HG02588 (cell line): ENCODE results near the gene PNMT.
"Not testable (repeated sequence)": the region's sequence is repeated elsewhere in the genome, so short reads cannot be mapped to it uniquely, and the experiment has no call there.

Source experiments
- ATAC-seq: cut with Tn5 transposase; IDR thresholded peaks from one replicate; pipeline ENCODE4 v1.9.1; 2021; ENCODE audit warnings: mild to moderate bottlenecking, moderate library complexity; ENCODE audit not compliant: unreplicated experiment

PNMT gene

DNA sequence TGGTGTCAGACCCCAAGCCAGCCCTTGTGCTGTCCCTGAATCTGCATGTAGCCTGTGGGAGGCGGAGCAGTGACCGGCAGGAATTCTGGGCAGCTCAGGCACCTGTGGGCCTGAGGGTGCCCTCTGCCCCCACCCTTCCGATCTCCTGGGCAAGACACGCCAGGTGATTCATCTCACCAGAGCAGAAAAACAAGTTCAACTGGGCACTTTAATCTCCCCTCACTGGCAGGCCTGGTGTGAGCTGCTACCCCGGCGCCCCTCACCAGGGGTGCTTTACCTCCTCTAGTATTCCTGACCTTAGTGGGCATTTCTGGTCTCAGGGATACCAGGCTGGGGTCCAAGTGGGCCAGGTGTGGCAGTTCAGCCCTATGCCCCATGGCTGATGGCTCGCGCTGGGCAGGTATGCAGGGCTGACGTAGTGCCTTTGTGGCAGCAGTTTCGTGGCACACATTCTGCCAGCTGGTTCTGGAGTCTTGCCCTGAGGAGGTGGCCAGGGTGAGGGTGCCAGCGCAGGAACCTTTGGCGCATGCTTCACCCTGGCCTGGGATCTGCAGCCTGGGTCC is 37.6 kb downstream of the PNMT start:
- no peak for ATAC-seq

DNA sequence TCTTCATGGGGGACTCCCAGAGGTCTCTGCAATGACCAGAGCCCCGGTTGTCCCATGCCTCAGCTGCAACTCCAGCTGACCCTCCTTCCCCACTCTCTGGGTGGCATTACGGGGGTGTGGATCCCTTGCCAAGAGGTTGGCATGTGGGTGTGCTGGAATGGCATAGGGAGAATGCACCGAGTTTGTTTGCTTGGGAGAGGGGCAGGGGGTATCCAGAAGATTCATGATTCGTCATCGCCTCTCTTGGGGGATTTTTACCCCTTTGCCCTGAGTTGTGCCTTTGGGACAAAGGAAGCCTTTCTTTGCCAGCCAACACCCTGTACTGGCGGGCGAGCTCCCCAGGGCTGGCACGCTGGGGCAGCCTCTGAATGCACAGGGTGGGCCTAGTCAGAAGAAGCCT is 38.1 kb downstream of the PNMT start:
- ATAC-seq = no peak

DNA sequence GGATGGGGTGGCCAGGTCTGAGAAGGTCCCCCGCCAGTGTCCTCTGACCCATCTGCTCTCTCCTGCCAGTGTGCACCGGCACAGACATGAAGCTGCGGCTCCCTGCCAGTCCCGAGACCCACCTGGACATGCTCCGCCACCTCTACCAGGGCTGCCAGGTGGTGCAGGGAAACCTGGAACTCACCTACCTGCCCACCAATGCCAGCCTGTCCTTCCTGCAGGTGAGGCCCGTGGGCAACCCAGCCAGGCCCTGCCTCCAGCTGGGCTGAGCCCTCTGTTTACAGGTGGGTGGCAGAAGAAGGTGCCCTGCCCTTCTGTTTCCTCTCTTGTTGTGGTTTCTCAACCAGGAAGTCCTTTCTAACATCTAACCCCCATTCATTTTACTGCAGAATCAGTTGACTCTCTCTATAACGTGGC is 38.7 kb downstream of the PNMT start:
- ATAC-seq = no peak

DNA sequence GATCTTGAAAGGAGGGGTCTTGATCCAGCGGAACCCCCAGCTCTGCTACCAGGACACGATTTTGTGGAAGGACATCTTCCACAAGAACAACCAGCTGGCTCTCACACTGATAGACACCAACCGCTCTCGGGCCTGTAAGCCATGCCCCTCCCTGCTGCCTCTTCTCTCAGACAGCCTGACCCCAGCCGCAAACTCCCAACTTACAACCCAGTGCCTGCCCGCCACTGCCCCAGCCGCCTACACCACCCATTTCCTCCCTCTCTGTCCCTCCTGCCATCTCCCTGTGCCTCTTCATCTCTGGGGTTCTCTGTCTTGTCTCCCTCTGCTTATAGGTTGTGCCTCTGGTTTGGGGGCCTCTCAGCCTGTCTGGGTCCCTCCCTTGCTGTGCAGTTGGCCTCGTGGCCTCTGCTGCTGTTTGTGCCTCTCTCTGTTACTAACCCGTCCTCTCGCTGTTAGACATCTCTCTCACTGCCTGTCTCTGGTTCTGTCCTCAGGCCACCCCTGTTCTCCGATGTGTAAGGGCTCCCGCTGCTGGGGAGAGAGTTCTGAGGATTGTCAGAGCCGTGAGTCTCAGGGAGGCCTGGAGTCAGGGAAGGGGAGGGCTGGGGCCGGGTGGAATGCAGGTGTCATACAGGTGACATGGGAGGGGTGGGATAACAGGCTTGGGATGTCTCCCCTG is 41.2 kb downstream of the PNMT start:
- ATAC-seq = no peak

DNA sequence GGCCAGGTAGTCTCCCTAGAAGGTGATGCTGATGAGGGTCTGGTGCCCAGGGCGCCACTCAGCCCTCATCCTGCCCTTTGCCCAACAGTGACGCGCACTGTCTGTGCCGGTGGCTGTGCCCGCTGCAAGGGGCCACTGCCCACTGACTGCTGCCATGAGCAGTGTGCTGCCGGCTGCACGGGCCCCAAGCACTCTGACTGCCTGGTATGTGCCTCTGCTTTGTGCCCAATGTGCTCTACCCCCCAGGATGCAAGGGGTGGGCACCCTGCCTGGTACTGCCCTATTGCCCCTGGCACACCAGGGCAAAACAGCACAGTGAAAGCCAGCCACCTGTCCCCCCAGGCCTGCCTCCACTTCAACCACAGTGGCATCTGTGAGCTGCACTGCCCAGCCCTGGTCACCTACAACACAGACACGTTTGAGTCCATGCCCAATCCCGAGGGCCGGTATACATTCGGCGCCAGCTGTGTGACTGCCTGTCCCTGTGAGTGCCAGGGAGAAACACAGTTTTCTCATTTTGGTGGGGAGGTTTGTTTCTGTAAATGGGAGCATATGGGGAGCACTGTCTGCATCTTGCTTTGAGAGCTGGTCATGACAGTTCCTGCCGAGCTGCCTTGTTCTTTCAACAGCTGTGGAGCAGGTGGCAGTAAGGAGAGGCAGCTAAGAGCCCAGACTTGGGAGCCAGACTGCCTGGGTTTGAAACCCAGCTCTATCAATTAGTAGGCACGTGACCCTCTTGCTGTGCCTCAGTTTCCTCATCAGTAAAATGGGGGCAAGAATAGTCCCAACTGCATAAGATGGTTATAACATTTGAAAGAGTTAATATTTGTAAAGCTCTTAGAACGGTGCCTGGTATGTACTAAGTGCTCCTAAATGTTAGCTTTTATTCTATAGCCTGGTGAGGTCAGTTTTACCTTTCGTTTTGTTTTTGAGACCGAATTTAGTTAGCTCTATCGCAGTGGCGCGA is 42.0 kb downstream of the PNMT start:
- ATAC-seq = no peak

DNA sequence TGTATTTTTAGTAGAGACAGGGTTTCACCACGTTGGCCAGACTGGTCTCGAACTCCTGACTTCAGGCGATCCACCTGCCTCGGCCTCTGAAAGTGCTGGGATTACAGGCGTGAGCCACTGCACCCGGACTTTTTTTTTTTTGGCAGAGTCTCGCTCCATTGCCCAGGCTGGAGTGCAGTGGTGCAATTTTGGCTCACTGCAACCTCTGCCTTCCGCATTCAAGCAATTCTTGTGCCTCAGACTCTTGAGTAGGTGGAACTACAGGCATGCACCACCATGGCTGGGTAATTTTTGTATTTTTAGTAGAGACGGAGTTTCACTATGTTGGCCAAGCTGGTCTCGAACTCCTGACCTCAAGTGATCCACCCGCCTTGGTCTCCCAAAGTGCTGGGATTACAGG is 42.8 kb downstream of the PNMT start:
- not testable (repeated sequence) for ATAC-seq

DNA sequence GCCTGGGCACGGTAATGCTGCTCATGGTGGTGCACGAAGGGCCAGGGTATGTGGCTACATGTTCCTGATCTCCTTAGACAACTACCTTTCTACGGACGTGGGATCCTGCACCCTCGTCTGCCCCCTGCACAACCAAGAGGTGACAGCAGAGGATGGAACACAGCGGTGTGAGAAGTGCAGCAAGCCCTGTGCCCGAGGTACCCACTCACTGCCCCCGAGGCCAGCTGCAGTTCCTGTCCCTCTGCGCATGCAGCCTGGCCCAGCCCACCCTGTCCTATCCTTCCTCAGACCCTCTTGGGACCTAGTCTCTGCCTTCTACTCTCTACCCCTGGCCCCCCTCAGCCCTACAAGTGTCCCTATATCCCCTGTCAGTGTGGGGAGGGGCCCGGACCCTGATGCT is 43.6 kb downstream of the PNMT start:
- no peak for ATAC-seq

DNA sequence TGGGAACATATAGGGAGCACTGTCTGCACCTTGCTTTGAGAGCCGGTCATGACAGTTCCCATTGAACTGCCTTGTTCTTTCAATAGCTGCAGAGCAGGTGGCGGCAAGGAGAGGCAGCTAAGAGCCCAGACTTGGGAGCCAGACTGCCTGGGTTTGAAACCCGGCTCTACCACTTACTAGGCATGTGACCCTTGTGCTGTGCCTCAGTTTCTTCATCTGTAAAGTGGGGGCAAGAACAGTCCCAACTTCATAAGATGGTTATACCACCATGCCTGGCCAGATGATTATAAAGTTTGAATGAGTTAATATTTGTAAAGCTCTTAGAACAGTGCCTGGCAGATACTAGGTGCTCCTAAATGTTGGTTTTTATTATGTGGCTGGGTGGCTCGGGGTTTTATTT is 46.0 kb downstream of the PNMT start:
- no peak for ATAC-seq

DNA sequence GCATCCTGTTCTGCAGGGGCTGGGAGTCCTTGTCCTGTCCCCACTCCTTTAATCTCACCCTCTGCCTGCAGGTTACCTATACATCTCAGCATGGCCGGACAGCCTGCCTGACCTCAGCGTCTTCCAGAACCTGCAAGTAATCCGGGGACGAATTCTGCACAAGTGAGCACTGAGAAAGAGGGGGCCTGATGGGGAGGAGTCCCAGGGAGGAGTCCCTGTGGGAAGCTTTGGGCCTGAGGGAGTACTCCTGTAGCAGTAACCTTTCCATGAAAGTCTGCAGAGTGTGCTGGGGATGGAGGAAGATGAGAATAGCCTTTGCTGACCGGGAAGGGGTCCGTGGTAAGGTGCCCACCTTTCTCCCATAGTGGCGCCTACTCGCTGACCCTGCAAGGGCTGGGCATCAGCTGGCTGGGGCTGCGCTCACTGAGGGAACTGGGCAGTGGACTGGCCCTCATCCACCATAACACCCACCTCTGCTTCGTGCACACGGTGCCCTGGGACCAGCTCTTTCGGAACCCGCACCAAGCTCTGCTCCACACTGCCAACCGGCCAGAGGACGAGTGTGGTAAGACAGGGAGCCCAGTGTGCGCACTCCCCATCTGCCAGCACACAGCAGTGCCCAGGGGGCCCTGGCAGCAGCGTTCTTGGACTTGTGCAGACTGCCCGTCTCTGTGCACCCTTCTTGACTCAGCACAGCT is 47.3 kb downstream of the PNMT start:
- no peak for ATAC-seq

DNA sequence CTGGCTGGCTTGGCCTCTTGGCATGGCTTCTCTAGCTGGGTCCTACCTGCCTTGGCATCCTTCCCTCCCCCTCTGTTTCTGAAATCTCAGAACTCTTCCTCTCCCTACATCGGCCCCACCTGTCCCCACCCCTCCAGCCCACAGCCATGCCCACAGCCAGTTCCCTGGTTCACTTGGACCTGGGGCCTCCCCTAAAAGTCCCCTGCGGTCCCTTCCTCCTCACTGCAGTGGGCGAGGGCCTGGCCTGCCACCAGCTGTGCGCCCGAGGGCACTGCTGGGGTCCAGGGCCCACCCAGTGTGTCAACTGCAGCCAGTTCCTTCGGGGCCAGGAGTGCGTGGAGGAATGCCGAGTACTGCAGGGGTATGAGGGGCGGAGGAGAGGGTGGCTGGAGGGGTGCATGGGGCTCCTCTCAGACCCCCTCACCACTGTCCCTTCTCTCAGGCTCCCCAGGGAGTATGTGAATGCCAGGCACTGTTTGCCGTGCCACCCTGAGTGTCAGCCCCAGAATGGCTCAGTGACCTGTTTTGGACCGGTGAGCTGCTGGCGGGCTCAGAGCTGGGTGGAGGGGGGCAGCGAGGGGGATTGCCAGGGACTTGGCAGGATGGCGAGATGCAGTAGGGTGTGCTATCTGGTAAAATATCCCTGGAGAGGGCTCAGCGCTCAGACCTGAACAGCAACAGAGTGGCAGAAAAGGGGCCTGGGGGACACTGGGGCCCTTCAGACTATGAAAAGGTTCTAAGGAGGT is 48.0 kb downstream of the PNMT start:
- no peak for ATAC-seq

DNA sequence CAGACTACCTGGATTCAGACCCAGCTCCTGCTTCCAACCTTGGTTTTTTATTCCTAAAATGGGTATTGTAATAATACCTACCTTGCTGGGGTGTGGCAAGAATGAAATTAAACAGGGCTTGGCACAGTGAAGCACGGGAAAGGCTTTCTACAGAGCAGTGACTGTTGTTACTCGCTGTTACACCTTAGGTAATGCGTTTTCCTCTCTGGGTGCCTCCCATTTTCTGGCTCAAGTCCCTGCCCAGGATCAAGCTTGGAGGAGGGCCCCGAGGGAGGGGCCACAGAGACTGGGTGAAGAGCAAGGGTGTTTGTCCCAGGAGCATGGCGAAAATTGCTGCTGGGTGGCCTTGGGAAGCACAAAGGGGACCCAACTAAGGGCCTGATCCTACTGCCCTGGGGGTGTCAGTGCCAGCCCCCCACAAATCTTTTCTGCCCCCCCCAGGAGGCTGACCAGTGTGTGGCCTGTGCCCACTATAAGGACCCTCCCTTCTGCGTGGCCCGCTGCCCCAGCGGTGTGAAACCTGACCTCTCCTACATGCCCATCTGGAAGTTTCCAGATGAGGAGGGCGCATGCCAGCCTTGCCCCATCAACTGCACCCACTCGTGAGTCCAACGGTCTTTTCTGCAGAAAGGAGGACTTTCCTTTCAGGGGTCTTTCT is 48.8 kb downstream of the PNMT start:
- no peak for ATAC-seq

DNA sequence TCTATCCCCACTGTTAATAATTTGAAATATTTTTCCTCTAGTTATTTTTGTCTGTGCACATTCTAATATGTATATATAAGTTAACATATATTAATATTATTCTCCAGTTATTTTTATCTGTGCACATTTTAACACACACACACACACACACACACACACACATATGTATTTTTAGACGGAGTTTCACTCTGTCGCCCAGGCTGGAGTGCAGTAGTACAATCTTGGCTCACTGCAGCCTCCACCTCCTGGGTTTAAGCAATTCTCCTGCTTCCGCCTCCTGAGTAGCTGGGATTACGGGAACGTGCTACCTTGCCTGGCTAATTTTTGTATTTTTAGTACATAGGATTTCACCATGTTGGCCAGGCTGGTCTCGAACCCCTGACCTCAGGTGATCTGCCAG is 49.4 kb downstream of the PNMT start:
- ATAC-seq = no peak

DNA sequence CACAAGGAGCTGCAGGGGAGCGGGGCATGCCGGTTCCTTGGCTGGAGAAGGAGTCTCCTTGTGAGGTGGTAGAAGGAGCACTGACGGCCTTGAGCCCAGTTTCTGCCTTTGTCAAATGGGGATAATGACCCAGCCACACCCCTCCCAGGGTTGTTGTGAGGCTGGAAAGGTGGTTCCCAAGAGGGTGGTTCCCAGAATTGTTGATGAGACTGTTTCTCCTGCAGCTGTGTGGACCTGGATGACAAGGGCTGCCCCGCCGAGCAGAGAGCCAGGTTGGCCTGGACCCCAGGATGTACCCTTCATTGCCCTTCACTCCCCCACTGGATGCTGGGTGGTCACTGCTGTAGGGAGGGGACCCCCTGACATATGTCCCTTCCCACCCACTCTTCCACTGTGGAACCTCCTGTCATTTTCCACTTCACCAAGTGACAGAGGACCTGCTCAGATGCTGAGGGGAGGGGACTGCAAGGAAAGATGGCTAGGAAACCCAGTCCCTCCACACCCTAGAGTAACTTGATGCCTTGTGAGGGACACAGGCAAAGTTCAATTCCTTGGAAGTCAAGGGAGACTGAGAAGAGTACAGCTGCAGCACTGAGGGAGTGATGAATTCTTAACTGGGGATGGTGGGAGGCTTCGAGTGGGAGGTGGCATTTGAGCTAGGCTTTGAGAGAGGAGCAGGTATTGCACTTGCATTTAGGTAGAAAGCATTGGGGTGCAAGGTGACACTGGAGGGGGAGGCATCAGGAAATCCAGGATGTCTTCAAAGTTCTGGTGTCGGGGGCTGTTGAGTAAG is 51.5 kb downstream of the PNMT start:
- ATAC-seq = no peak
